Colonic mucosa (tissue), 4 donors: ENCODE results near the gene HDHD5. TPM values are rescaled to one million over a fixed set of nuclear protein-coding genes. Genes with fewer than 3 reads are reported as not detected.
A peak's percentile ranks its signal among the peaks of the same experiment; 100 is the strongest.

Experiments used
- DNase-seq: peaks from one replicate; pipeline ENCODE4 v3.0.0-alpha.2; 2020
- H3K27ac ChIP-seq: fragments of 200-600 bp; one replicate; pipeline ENCODE4 v1.8.0; 2021
- H3K27me3 ChIP-seq: fragments of 200-600 bp; one replicate; pipeline ENCODE4 v1.8.0; 2021
- H3K36me3 ChIP-seq: fragments of 200-600 bp; one replicate; pipeline ENCODE4 v1.8.0; 2021
- H3K4me1 ChIP-seq: fragments of 200-600 bp; one replicate; pipeline ENCODE4 v1.8.0; 2021; ENCODE audit warnings: mild to moderate bottlenecking
- H3K4me3 ChIP-seq: fragments of 200-600 bp; one replicate; pipeline ENCODE4 v1.8.0; 2021
- H3K9ac ChIP-seq, 2 donors: one replicate each; pipeline ENCODE4 v1.7.0; 2013; ENCODE audit warnings: control low read depth in 2 of 2, low read depth in 2 of 2, low read length in 2 of 2
- H3K9me3 ChIP-seq: fragments of 200-600 bp; one replicate; pipeline ENCODE4 v1.8.0; 2021
- intact Hi-C: fragments of 100-400 bp; cut with DNase I; formaldehyde crosslinking; loops from one replicate; pipeline ENCODE4 v1.14.1; 2022
- total RNA-seq, 2 donors: library from RNA; stranded (reverse); fragmentation: NEBNext Ultra II Directional in 1 of 2; extraction: Animal tissue kit (Norgen Biotek cat#: 25700) in 1 of 2; gene quantifications; one replicate each; pipeline ENCODE4 v1.2.1, GENCODE V29; 2021
- TF ChIP-seq, protein P1 (sequence below): fragments of 200-600 bp; IDR thresholded peaks from one replicate; pipeline ENCODE4 v1.8.0; 2022; ENCODE audit warnings: antibody characterized with exemption, mild to moderate bottlenecking
- donor health status: healthy.
- donor health status: DM: no; HTN: no; CAD: no.
- donor health status: DM: no; HTN: no; CAD: no.

The HDHD5 gene
- total RNA-seq = 10 to 100 TPM; 38.1 to 50.0 TPM

DNA sequence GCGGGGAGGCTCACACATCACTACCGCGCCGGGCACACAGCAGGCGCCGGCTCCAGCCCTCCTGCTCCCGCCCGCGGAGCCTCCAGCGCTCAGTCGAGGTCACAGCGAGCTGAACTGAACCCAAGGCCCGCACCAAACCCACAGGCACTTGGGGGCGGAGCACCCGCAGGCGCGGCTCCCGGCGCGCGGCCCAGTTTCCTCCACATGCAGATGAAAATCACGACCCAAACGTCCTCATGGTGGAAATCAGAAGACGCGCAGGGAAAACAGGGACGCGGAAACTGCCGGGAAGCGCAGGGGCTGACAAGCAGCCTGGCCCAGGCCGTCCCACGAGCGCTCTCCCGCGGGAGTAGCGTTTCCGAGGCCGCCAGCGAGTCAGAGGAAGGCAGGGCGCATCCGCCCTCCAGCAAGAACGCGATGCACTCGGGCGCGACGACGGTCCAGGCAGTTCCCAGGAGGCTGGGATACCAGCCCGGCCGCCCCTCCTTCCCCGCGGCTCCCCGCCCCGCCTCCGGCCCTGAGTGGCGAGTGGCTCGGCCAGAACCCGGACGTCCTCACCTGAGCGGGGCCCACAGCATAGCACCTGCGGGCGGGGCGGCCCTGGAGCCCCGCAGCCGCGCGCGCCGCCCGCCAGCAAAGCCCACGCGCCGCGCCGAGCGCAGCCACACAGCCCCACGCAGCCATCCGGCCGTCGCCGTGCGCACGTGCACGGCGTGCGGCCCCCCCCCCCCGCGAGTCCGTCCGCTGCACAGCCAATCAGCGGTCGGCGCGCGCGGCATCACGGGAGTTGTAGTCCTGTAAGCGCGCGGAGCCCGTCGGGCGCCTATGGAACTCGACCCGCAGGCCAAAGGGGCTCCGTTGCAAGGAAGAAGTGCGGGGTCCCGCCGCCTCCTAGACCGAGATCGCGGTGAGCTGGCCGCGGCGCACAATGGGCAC, at the start of gene HDHD5:
Gene HDHD5, minus strand, starts transcription at position 710 of the 936 bp plus-strand sequence. Its CDS starts 26 bp downstream, at position 684.
- intact Hi-C loops = loop anchor here (5.0 kb wide), 1 partner anchor 77 kb away; the partner anchor contains the start of gene IL17RA
- peak within 1 kb of the TSS; percentile 68 to 91 for H3K9ac ChIP-seq
- peak within 1 kb of the TSS; percentile 74 for H3K4me3 ChIP-seq
- H3K4me1 ChIP-seq = no peaks in the 10 kb centered on the region
- peak within 1 kb of the TSS; percentile 88 for H3K27ac ChIP-seq
- H3K36me3 ChIP-seq = no peaks in the 10 kb centered on the region
- H3K9me3 ChIP-seq = no peaks in the 10 kb centered on the region
- TF ChIP-seq, protein P1, sequence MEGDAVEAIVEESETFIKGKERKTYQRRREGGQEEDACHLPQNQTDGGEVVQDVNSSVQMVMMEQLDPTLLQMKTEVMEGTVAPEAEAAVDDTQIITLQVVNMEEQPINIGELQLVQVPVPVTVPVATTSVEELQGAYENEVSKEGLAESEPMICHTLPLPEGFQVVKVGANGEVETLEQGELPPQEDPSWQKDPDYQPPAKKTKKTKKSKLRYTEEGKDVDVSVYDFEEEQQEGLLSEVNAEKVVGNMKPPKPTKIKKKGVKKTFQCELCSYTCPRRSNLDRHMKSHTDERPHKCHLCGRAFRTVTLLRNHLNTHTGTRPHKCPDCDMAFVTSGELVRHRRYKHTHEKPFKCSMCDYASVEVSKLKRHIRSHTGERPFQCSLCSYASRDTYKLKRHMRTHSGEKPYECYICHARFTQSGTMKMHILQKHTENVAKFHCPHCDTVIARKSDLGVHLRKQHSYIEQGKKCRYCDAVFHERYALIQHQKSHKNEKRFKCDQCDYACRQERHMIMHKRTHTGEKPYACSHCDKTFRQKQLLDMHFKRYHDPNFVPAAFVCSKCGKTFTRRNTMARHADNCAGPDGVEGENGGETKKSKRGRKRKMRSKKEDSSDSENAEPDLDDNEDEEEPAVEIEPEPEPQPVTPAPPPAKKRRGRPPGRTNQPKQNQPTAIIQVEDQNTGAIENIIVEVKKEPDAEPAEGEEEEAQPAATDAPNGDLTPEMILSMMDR = no peak
- DNase-seq = peak; percentile 93
- H3K27me3 ChIP-seq = no peaks in the 10 kb centered on the region

DNA sequence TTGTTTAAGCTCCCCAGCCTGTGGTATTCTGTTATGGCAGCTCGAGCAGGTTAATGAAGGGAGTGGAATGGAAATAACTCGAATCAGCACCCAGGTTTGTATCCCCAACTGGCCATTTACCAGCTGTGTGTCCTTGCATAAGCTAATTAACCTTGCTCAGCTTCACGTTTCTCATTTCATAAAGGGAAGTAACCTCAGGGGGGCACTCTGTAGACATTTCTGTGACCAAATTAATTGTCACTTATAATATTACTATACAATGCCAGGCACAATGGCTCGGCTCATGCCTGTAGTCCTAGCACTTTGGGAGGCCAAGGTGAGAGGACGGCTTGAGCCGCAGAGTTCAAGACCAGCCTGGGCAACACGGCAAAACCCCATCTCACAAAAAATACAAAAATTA, 46.4 kb upstream of the HDHD5 start:
- H3K27me3 ChIP-seq = no peaks in the 10 kb centered on the region
- no peak overlapping the region for H3K27ac ChIP-seq
- no peaks in the 10 kb centered on the region for H3K36me3 ChIP-seq
- TF ChIP-seq, protein P1 = no peak
- H3K4me1 ChIP-seq = no peaks in the 10 kb centered on the region
- H3K9ac ChIP-seq = no peak overlapping the region
- intact Hi-C loops = no loop called here
- no peak for DNase-seq
- no peaks in the 10 kb centered on the region for H3K9me3 ChIP-seq
- H3K4me3 ChIP-seq = no peak overlapping the region

DNA sequence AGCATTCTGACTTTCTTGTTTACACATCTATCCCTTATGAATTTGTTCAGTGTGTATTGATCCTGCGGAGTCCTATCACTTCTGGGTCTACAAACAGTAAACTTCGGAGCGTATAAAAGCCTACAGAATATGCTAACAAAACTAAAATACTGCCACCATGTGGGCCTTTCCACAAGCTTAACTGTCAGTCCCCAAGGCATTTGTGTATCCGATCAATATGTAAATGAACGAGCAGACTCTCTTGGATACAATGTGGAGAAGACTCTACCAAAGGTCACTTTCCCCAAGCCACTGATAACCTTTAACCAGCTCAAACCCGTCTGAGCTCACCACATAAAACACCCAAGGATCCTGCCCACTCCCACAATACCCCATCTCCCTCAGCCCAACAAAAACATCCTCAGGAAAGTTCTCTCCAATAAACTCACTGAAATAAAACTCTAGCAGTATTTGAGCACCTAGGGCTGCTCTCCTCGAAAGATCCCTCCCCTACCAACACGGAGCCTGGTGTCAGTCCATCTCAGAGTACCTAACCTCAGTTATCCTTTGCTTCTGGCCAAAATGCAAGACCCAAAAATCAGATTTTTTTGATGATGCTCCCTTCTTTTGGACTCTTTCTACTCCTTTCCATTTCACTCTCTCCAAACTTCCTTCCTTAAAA, 42.3 kb upstream of the HDHD5 start:
- Histone ChIP-seq H3K27ac (no peak overlapping the region), H3K36me3 (no peaks in the 10 kb centered on the region), H3K4me3 (no peak overlapping the region), H3K27me3 (no peaks in the 10 kb centered on the region), H3K9me3 (no peaks in the 10 kb centered on the region), H3K4me1 (no peaks in the 10 kb centered on the region), H3K9ac (no peak overlapping the region)
- TF ChIP-seq, protein P1 = no peak
- intact Hi-C loops = no loop called here
- no peak for DNase-seq

DNA sequence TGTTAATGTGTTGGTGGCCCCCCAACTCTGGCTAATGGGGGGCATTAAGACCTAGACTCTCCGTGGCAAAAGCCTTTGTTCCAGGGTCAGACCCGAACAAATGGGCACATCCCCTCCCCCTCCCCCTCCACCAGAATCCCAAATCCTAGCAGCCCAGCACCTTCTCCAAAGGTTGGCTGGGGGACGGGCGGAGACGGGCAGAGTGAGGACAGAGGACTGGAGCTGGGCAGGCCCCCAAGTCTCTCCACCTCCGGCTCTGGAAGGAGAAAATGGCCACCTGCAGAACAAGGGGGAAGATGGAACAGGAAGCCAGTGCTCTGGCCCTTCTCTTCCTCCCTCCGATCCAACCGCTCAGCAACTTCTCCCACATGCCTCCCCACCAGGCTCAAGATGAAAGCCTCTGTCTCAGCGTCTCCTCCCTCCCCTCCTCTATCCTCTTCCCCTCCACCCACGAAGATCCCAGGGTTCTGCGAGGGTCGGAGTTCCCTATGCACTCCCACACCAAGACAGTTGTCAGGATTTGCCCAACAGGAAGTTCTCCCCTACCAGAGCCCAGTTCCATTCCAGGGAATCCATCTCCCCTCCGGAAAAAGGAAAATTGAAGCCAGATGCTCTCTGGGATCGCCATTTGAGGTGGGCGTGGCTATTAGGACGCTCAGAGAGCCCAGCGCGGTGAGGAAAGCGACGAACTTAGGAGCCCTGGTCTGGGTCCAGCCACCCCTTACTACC, 40.1 kb upstream of the HDHD5 start:
- TF ChIP-seq, protein P1 = no peak
- DNase-seq = no peak
- intact Hi-C loops = no loop called here
- no peaks in the 10 kb centered on the region for H3K4me1 ChIP-seq
- H3K9me3 ChIP-seq = no peaks in the 10 kb centered on the region
- H3K4me3 ChIP-seq = peak overlapping the region; percentile 30
- peak overlapping the region in 1 of 2 donors; percentile 57 for H3K9ac ChIP-seq
- no peak overlapping the region for H3K27ac ChIP-seq
- H3K36me3 ChIP-seq = no peaks in the 10 kb centered on the region
- H3K27me3 ChIP-seq = no peaks in the 10 kb centered on the region
